T-helper 1 cell treated with Interleukin-12 subunit alpha and Interleukin-12 subunit beta and Interleukin-4 antibody, amounts not matched to agents 30 μg/mL and 1 μg/mL, for 36 hours (primary cell): ENCODE data around the gene MSI2.
"Not testable (repeated sequence)": the region's sequence is repeated elsewhere in the genome, so short reads cannot be mapped to it uniquely, and the experiment has no call there.

Source experiments
- H3K27ac Mint-ChIP-seq: one replicate; pipeline ENCODE4 v1.8.0; 2021; ENCODE audit warnings: mild to moderate bottlenecking, mixed read lengths
- H3K27me3 Mint-ChIP-seq: one replicate; pipeline ENCODE4 v1.8.0; 2021; ENCODE audit warnings: low read depth, mixed read lengths
- H3K36me3 Mint-ChIP-seq: one replicate; pipeline ENCODE4 v1.8.0; 2021; ENCODE audit warnings: low read depth, mixed read lengths
- H3K4me1 Mint-ChIP-seq: one replicate; pipeline ENCODE4 v1.8.0; 2021; ENCODE audit warnings: low read depth, mixed read lengths
- H3K4me3 Mint-ChIP-seq: one replicate; pipeline ENCODE4 v1.8.0; 2021; ENCODE audit warnings: mild to moderate bottlenecking, moderate library complexity, mixed read lengths
- H3K9me3 Mint-ChIP-seq: one replicate; pipeline ENCODE4 v1.8.0; 2021; ENCODE audit warnings: mixed read lengths

The MSI2 gene

GRCh38 chr17:57286399-57287105 lies 30.2 kb downstream of the MSI2 start:
- Mint-ChIP-seq H3K4me1 (peaks cover 65% of the 10 kb centered on the region), H3K36me3 (peaks cover 34% of the 10 kb centered on the region), H3K27me3 (no peaks in the 10 kb centered on the region), H3K4me3 (peak overlapping the region; percentile 83), H3K9me3 (no peaks in the 10 kb centered on the region), H3K27ac (peak overlapping the region; percentile 93)

- Mint-ChIP-seq H3K4me1 (peaks cover 53% of the 10 kb centered on the region), H3K4me3 (no peak overlapping the region), H3K9me3 (no peaks in the 10 kb centered on the region), H3K27ac (peak overlapping the region; percentile 21), H3K27me3 (no peaks in the 10 kb centered on the region), H3K36me3 (peaks cover 25% of the 10 kb centered on the region)
Observed at GRCh38 chr17:57288040-57288772, 31.9 kb downstream of the MSI2 start.

- H3K27ac Mint-ChIP-seq, result no peak overlapping the region
- H3K27me3 Mint-ChIP-seq, result no peaks in the 10 kb centered on the region
- H3K36me3 Mint-ChIP-seq, result peaks cover 20% of the 10 kb centered on the region
- no peaks in the 10 kb centered on the region for H3K9me3 Mint-ChIP-seq
- H3K4me3 Mint-ChIP-seq, result no peak overlapping the region
- H3K4me1 Mint-ChIP-seq, result peaks cover 48% of the 10 kb centered on the region
Observed at GRCh38 chr17:57288773-57289121, 32.4 kb downstream of the MSI2 start.

GRCh38 chr17:57289130-57289529 lies 32.8 kb downstream of the MSI2 start:
- Mint-ChIP-seq H3K27me3 (no peaks in the 10 kb centered on the region), H3K27ac (no peak overlapping the region), H3K4me1 (peaks cover 50% of the 10 kb centered on the region)

GRCh38 chr17:57289613-57290012 lies 33.3 kb downstream of the MSI2 start:
- H3K4me3 Mint-ChIP-seq, result no peak overlapping the region
- peaks cover 50% of the 10 kb centered on the region for H3K4me1 Mint-ChIP-seq
- H3K27ac Mint-ChIP-seq, result no peak overlapping the region
- no peaks in the 10 kb centered on the region for H3K9me3 Mint-ChIP-seq
- H3K27me3 Mint-ChIP-seq, result no peaks in the 10 kb centered on the region
- H3K36me3 Mint-ChIP-seq, result peaks cover 24% of the 10 kb centered on the region

More at GRCh38 chr17:57289130-57289529, 32.8 kb downstream of the MSI2 start:
- no peak overlapping the region for H3K4me3 Mint-ChIP-seq
- H3K36me3 Mint-ChIP-seq, result peaks cover 24% of the 10 kb centered on the region
- no peaks in the 10 kb centered on the region for H3K9me3 Mint-ChIP-seq

- no peaks in the 10 kb centered on the region for H3K27me3 Mint-ChIP-seq
- H3K36me3 Mint-ChIP-seq, result peaks cover 33% of the 10 kb centered on the region
- H3K27ac Mint-ChIP-seq, result peak overlapping the region; percentile 16
- no peaks in the 10 kb centered on the region for H3K9me3 Mint-ChIP-seq
- H3K4me3 Mint-ChIP-seq, result no peak overlapping the region
- H3K4me1 Mint-ChIP-seq, result peaks cover 47% of the 10 kb centered on the region
Observed at GRCh38 chr17:57290981-57291380, 34.7 kb downstream of the MSI2 start.

- no peaks in the 10 kb centered on the region for H3K27me3 Mint-ChIP-seq
- no peaks in the 10 kb centered on the region for H3K9me3 Mint-ChIP-seq
- peaks cover 36% of the 10 kb centered on the region for H3K36me3 Mint-ChIP-seq
- peaks cover 42% of the 10 kb centered on the region for H3K4me1 Mint-ChIP-seq
- no peak overlapping the region for H3K27ac Mint-ChIP-seq
- no peak overlapping the region for H3K4me3 Mint-ChIP-seq
Observed at GRCh38 chr17:57292091-57292490, 35.8 kb downstream of the MSI2 start.

- H3K4me3 Mint-ChIP-seq, result no peak overlapping the region
- no peaks in the 10 kb centered on the region for H3K27me3 Mint-ChIP-seq
- H3K27ac Mint-ChIP-seq, result no peak overlapping the region
- H3K36me3 Mint-ChIP-seq, result peaks cover 40% of the 10 kb centered on the region
- H3K4me1 Mint-ChIP-seq, result peaks cover 32% of the 10 kb centered on the region
- peaks cover 7% of the 10 kb centered on the region for H3K9me3 Mint-ChIP-seq
Observed at GRCh38 chr17:57293077-57293476, 36.8 kb downstream of the MSI2 start.

GRCh38 chr17:57294101-57294500 lies 37.8 kb downstream of the MSI2 start:
- Mint-ChIP-seq H3K27me3 (no peaks in the 10 kb centered on the region), H3K4me3 (no peak overlapping the region), H3K27ac (no peak overlapping the region), H3K4me1 (peaks cover 25% of the 10 kb centered on the region), H3K36me3 (peaks cover 50% of the 10 kb centered on the region), H3K9me3 (peaks cover 17% of the 10 kb centered on the region)

- peaks cover 49% of the 10 kb centered on the region for H3K36me3 Mint-ChIP-seq
- no peaks in the 10 kb centered on the region for H3K27me3 Mint-ChIP-seq
- H3K4me3 Mint-ChIP-seq, result peak overlapping the region; percentile 8
- peaks cover 21% of the 10 kb centered on the region for H3K4me1 Mint-ChIP-seq
- H3K9me3 Mint-ChIP-seq, result peaks cover 21% of the 10 kb centered on the region
- H3K27ac Mint-ChIP-seq, result no peak overlapping the region
Observed at GRCh38 chr17:57294629-57295501, 38.5 kb downstream of the MSI2 start.

GRCh38 chr17:57295526-57296023 lies 39.3 kb downstream of the MSI2 start:
- H3K27ac Mint-ChIP-seq, result no peak overlapping the region
- H3K4me1 Mint-ChIP-seq, result peaks cover 21% of the 10 kb centered on the region
- peaks cover 53% of the 10 kb centered on the region for H3K36me3 Mint-ChIP-seq
- H3K9me3 Mint-ChIP-seq, result peaks cover 27% of the 10 kb centered on the region
- no peak overlapping the region for H3K4me3 Mint-ChIP-seq
- no peaks in the 10 kb centered on the region for H3K27me3 Mint-ChIP-seq

GRCh38 chr17:57296231-57296630 lies 39.9 kb downstream of the MSI2 start:
- H3K27me3 Mint-ChIP-seq, result no peaks in the 10 kb centered on the region
- peaks cover 21% of the 10 kb centered on the region for H3K4me1 Mint-ChIP-seq
- peaks cover 28% of the 10 kb centered on the region for H3K9me3 Mint-ChIP-seq
- H3K36me3 Mint-ChIP-seq, result peaks cover 60% of the 10 kb centered on the region
- no peak overlapping the region for H3K4me3 Mint-ChIP-seq
- no peak overlapping the region for H3K27ac Mint-ChIP-seq

- H3K27ac Mint-ChIP-seq, result no peak overlapping the region
- H3K9me3 Mint-ChIP-seq, result peaks cover 28% of the 10 kb centered on the region
- H3K36me3 Mint-ChIP-seq, result peaks cover 73% of the 10 kb centered on the region
- peaks cover 33% of the 10 kb centered on the region for H3K4me1 Mint-ChIP-seq
- H3K4me3 Mint-ChIP-seq, result no peak overlapping the region
- H3K27me3 Mint-ChIP-seq, result no peaks in the 10 kb centered on the region
Observed at GRCh38 chr17:57299176-57299575, 42.9 kb downstream of the MSI2 start.

GRCh38 chr17:57300592-57300991 lies 44.3 kb downstream of the MSI2 start:
- not testable (repeated sequence) for H3K27me3 Mint-ChIP-seq, H3K4me3 Mint-ChIP-seq, H3K27ac Mint-ChIP-seq
- peaks cover 19% of the 10 kb centered on the region for H3K4me1 Mint-ChIP-seq
- peaks cover 28% of the 10 kb centered on the region for H3K9me3 Mint-ChIP-seq
- peaks cover 62% of the 10 kb centered on the region for H3K36me3 Mint-ChIP-seq
